Esophagus muscularis mucosa (tissue), 4 donors: Measurements from ENCODE around the gene GPSM1. TPM values are rescaled to one million over a fixed set of nuclear protein-coding genes. Genes with fewer than 3 reads are reported as not detected.

Experiments used
- DNase-seq: peaks from one replicate; pipeline ENCODE4 v3.0.0-alpha.2; 2017; ENCODE audit errors: extremely low spot score
- H3K27ac ChIP-seq, 4 donors: fragments of 200-600 bp; sonication (generic); replicated peaks in 1 of 4; 1 replicate in 3 of 4; 2 replicates in 1 of 4; pipeline ENCODE4 v1.5.1; 2016 to 2019; ENCODE audit warnings: mild to moderate bottlenecking in 1 of 4
- H3K27me3 ChIP-seq, 4 donors: fragments of 200-600 bp; sonication (generic); one replicate each; pipeline versions ENCODE4 v1.5.1 to v1.6.0; 2016 to 2019
- H3K36me3 ChIP-seq, 4 donors: fragments of 200-600 bp; sonication (generic); one replicate each; pipeline ENCODE4 v1.5.1; 2016 to 2019
- H3K4me1 ChIP-seq, 4 donors: fragments of 200-600 bp; sonication (generic); one replicate each; pipeline ENCODE4 v1.5.1; 2016 to 2019
- H3K4me3 ChIP-seq, 4 donors: fragments of 200-600 bp; sonication (generic); 1 replicate in 2 of 4; 2 replicates in 2 of 4; pipeline ENCODE4 v1.5.1; 2016 to 2019; ENCODE audit warnings: mild to moderate bottlenecking in 4 of 4, moderate library complexity in 1 of 4
- H3K9me3 ChIP-seq, 4 donors: fragments of 200-600 bp; sonication (generic); 1 replicate in 3 of 4; 2 replicates in 1 of 4; pipeline ENCODE4 v1.5.1; 2016 to 2019
- EP300 ChIP-seq: sonication (generic); formaldehyde crosslinking; IDR thresholded peaks from one replicate; pipeline ENCODE4 v1.6.1; 2017; ENCODE audit warnings: antibody characterized with exemption
- POLR2A ChIP-seq: fragments of 450-650 bp; IDR thresholded peaks from one replicate; pipeline ENCODE4 v1.6.1; 2017; ENCODE audit warnings: antibody characterized with exemption, moderate library complexity, mild to moderate bottlenecking, low read depth
- POLR2AphosphoS5 ChIP-seq, 2 donors: sonication (generic); formaldehyde crosslinking; IDR thresholded peaks; one replicate each; pipeline ENCODE4 v1.6.1; 2017; ENCODE audit warnings: antibody characterized with exemption in 2 of 2
- WGBS: methylation state at CpG from one replicate; pipeline ENCODE4 v1.1.5; 2018; 5-methylcytosine and 5-hydroxymethylcytosine counted together
- intact Hi-C: fragments of 100-400 bp; cut with DNase I; formaldehyde crosslinking; loops from one replicate; pipeline ENCODE4 v1.15.1; 2023
- total RNA-seq, 4 donors: library from RNA; depleted of rRNA; stranded (reverse); fragments of >200 nt; gene quantifications; one replicate each; pipeline versions ENCODE4 v1.1.0 to v1.2.1, GENCODE V29; 2016
- TF ChIP-seq, protein P1 (sequence below), 3 experiments: fragments of 200-600 bp in 2 of 3; fragments of 450-650 bp in 1 of 3; sonication (generic) in 2 of 3; IDR thresholded peaks; one replicate each; pipeline ENCODE4 v1.5.1; 2017 to 2019; ENCODE audit warnings: antibody characterized with exemption in 3 of 3, mild to moderate bottlenecking in 2 of 3, moderate library complexity in 1 of 3

GPSM1 gene
- total RNA-seq, 4 donors from 2014 or later = 8.3 to 18.5 (median 16.3) TPM

DNA sequence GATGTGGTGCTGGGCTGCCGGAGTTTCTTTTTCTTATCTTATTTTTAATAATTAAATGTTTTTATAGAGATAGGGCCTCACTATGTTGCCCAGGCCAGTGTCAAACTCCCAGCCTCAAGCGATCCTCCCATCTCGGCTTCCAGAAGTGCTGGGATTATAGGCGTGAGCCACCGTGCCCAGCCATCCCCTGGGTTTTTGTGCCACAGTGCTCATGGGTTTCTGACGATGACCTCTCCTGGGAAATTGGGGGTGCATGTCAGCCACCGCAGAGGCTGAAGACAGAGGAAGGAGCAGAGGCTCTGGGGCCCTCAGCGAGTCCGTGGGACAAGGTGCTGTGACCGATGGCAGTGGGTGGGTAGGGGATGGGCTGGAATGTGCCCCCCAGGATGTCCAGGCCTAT, 14.4 kb downstream of the GPSM1 start:
- H3K27ac ChIP-seq = peak overlapping the region in 1 of 4 donors; percentile 73
- H3K36me3 ChIP-seq = peaks cover 0 to 40% (median 30%) of the 10 kb centered on the region in 4 donors
- peak overlapping the region; percentile 54 to 61 (median 58) for H3K4me3 ChIP-seq
- no peak for DNase-seq
- H3K4me1 ChIP-seq = peaks cover 40 to 54% (median 46%) of the 10 kb centered on the region in 4 donors
- no peak for TF ChIP-seq POLR2AphosphoS5 (IDR thresholded peaks at IDR 0.05)
- TF ChIP-seq, protein P1, sequence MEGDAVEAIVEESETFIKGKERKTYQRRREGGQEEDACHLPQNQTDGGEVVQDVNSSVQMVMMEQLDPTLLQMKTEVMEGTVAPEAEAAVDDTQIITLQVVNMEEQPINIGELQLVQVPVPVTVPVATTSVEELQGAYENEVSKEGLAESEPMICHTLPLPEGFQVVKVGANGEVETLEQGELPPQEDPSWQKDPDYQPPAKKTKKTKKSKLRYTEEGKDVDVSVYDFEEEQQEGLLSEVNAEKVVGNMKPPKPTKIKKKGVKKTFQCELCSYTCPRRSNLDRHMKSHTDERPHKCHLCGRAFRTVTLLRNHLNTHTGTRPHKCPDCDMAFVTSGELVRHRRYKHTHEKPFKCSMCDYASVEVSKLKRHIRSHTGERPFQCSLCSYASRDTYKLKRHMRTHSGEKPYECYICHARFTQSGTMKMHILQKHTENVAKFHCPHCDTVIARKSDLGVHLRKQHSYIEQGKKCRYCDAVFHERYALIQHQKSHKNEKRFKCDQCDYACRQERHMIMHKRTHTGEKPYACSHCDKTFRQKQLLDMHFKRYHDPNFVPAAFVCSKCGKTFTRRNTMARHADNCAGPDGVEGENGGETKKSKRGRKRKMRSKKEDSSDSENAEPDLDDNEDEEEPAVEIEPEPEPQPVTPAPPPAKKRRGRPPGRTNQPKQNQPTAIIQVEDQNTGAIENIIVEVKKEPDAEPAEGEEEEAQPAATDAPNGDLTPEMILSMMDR (IDR thresholded peaks at IDR 0.05) = no peak
- no peak for TF ChIP-seq EP300
- TF ChIP-seq POLR2A = no peak
- H3K9me3 ChIP-seq = no peaks in the 10 kb centered on the region
- intact Hi-C loops = loop anchor here (2.0 kb wide), 1 partner anchor 21 kb away; the partner anchor contains the start of gene DNLZ
- 91% methylated on average over 5 of the region's 10 CpGs for WGBS
- H3K27me3 ChIP-seq = no peaks in the 10 kb centered on the region

DNA sequence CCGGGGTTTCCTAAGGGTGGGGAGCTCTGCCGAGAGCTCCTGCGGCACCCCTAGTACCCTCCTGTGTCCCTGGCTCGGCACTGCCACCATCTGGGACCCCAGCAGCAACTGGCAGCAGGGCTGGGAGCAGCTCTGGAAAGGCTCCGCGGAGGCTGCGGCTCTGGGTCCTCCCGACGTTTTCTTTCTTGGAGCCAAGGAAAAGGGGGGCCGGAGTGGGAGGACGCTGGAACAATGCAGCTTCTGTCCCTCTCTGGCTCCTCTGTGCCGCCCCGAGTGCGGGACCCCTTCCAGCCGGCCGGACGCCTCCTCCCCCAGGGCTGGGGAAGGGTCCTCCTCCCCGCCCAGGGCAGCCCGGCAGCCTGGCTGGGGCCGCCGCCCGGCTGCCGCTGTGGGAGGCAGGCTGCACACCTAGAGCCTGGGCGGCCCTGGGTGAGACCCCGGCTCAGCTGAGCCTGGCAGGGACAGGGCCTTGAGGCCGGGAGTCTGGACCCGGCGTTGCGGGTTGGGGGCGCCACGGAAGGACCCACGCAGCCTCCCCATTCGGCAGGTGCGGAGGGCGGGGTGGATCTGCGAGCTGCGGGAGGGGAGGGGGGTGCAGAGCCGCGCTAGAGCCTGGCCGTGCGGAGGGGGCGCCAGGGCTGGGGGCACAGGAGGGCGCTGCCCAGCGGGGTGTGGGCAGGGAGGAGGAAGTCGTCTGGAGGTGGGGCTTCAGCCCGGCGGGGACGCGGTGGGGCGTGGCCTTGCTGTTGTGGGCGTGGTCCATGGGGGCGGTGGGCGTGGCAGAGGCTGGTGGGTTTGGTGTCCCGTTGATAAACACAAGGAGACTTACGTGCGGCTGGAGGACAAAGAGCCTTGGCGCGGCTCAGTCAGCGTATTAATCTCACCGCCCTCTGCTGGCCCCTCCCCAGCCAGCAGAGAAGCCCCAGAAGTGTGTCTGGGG, 15.1 kb downstream of the GPSM1 start:
- 26% methylated on average over 13 of the region's 60 CpGs for WGBS
- peak overlapping the region; percentile 57 to 73 (median 66) for H3K27ac ChIP-seq
- H3K9me3 ChIP-seq = no peaks in the 10 kb centered on the region
- TF ChIP-seq, protein P1 (IDR thresholded peaks at IDR 0.05) = no peak
- TF ChIP-seq POLR2AphosphoS5 (IDR thresholded peaks at IDR 0.05) = peak; percentile 6 to 34
- peak overlapping the region; percentile 54 to 61 (median 58) for H3K4me3 ChIP-seq
- DNase-seq = peak; percentile 94
- no peaks in the 10 kb centered on the region for H3K27me3 ChIP-seq
- intact Hi-C loops = loop anchor here (2.0 kb wide), 1 partner anchor 20 kb away; the partner anchor contains the start of gene DNLZ
- H3K4me1 ChIP-seq = peaks cover 41 to 59% (median 46%) of the 10 kb centered on the region in 4 donors
- peaks cover 0 to 33% (median 24%) of the 10 kb centered on the region in 4 donors for H3K36me3 ChIP-seq

DNA sequence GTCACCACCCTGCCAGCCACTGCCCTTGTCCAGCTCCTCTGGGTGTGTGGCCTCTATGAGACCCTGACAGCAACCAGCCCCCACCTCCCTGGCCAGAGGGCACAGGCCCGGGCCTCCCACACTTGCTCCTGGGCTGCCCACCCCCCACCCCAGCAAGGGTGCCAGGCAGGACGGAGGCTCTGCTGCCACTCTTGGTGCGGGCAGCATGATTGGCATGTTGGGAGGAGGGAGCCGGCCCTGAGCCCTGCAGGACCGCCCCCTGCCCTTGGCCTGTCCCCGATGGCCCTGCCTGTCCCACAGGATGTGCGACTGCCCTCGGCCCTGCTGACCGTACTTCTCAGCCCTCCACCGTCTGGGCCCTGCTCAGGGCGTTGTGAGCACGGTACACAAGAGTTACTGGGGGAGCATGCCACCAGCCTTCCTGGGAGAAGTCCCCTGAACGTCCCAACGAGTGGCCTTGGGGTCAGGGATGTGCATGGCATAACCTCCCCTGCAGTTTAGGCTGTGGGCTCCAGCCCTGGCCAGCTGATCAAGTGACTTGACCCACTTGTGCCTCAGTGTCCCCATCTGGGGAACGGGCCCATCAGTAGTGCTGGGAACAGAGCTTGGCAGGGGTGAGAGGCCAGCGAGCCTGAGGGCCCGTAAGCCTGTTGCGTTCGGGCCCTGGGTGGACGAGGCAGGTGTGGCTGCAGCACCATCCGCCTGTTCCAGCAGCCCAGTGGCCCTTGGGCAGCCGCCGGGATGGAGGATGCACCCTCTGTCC, 16.0 kb downstream of the GPSM1 start:
- no peak for DNase-seq
- Histone ChIP-seq H3K4me3 (peak overlapping the region; percentile 54 to 61 (median 58)), H3K27me3 (no peaks in the 10 kb centered on the region), H3K36me3 (peaks cover 0 to 24% (median 16%) of the 10 kb centered on the region in 4 donors), H3K4me1 (peaks cover 41 to 59% (median 46%) of the 10 kb centered on the region in 4 donors), H3K27ac (peak overlapping the region; percentile 8 to 73 (median 66)), H3K9me3 (no peaks in the 10 kb centered on the region)
- no peak for TF ChIP-seq POLR2AphosphoS5 (IDR thresholded peaks at IDR 0.05)
- no peak for TF ChIP-seq EP300
- TF ChIP-seq POLR2A = no peak
- TF ChIP-seq, protein P1 (IDR thresholded peaks at IDR 0.05) = no peak
- intact Hi-C loops = loop anchor here (2.0 kb wide), 1 partner anchor 19 kb away; the partner anchor contains the start of gene DNLZ
- 89% methylated on average over 9 of the region's 23 CpGs for WGBS

DNA sequence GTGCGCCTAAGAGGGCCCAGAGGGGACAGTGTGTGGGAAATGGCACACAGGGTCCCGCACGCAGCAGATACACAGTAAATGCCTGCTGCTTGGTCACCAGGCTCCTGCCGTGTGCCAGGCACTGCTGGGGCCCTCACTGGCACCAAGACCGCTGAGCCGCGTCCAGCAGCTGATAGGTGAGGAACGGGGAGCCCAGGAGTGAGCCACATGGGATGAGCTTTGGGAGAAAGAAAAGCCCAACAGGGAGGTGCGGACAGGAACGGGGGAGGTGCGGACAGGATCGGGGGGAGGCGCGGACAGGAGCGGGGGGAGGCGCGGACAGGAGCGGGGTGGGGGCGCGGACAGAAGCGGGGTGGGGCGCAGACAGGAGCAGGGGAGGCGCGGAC, 16.5 kb downstream of the GPSM1 start:
- H3K4me1 ChIP-seq = peaks cover 41 to 59% (median 46%) of the 10 kb centered on the region in 4 donors
- H3K27ac ChIP-seq = no peak overlapping the region
- H3K27me3 ChIP-seq = no peaks in the 10 kb centered on the region
- H3K9me3 ChIP-seq = no peaks in the 10 kb centered on the region
- TF ChIP-seq, protein P1 (IDR thresholded peaks at IDR 0.05) = no peak
- TF ChIP-seq POLR2A (no peak), POLR2AphosphoS5 (IDR thresholded peaks at IDR 0.05) (no peak), EP300 (no peak)
- DNase-seq = no peak
- intact Hi-C loops = loop anchor here (2.0 kb wide), 1 partner anchor 19 kb away; the partner anchor contains the start of gene DNLZ
- 91% methylated on average over 24 of the region's 24 CpGs for WGBS
- H3K36me3 ChIP-seq = peaks cover 0 to 25% (median 13%) of the 10 kb centered on the region in 4 donors
- H3K4me3 ChIP-seq = no peak overlapping the region
